GM18498 (cell line): ENCODE results near the gene CNOT8.
"Not testable (repeated sequence)": the region's sequence is repeated elsewhere in the genome, so short reads cannot be mapped to it uniquely, and the experiment has no call there.

ENCODE experiments used
- ATAC-seq: cut with Tn5 transposase; IDR thresholded peaks from one replicate; pipeline ENCODE4 v1.9.1; 2021; ENCODE audit warnings: mild to moderate bottlenecking, moderate library complexity; ENCODE audit not compliant: unreplicated experiment

CNOT8 gene

DNA sequence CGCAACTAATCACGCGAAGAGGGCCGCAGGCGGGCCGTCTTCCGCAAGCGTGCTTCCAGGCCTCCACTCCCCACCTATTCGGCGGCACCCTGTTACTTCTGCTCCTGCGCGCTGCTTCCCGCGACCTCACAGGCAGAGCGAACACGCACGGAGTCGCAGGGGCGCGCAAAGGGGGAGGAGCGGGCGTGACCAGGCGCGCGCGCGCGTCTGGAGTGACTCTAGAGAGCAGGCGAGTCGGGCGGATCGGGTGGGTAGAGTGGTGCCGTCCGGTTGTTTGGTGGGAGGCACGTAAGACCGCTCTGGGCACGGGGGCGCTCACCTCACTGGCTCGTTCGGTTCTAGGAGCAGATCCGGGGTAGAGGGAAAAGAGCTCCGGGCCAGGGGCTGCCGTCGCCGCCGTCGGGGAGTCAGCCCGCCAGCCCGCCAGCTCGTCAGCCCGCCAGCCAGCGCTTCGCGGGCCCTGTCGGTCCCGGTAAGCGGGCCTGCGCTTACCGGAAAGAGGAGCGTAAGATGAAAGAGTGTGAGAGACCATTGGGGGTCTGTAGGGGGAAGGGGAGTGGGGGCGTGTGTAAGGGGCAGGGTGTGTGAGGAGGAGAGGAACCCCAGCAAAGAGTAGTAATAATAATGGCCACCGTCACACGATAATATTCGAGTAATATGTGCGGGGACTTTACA lies at the start of gene CNOT8:
Gene CNOT8 (plus strand): TSS at position 331 of the 675 bp plus-strand sequence. CDS start 4,652 bp downstream, outside the sequence.
- peak; percentile 84 for ATAC-seq

DNA sequence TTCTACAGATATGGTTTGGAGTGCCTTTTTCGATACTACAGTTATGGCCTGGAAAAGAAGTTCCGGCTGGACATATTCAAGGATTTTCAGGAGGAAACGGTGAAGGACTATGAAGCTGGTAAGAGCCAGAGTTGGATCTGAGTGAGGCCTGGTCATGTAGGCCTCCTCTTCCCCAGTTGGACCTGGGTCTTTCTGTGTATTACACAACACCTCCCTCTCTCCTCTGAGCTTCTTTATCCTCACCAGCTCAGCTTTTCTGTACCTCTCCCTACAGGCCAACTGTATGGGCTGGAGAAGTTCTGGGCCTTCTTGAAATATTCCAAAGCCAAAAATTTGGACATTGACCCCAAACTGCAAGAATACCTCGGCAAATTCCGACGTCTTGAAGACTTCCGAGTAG lies 47.2 kb upstream of the CNOT8 start:
- ATAC-seq = no peak

DNA sequence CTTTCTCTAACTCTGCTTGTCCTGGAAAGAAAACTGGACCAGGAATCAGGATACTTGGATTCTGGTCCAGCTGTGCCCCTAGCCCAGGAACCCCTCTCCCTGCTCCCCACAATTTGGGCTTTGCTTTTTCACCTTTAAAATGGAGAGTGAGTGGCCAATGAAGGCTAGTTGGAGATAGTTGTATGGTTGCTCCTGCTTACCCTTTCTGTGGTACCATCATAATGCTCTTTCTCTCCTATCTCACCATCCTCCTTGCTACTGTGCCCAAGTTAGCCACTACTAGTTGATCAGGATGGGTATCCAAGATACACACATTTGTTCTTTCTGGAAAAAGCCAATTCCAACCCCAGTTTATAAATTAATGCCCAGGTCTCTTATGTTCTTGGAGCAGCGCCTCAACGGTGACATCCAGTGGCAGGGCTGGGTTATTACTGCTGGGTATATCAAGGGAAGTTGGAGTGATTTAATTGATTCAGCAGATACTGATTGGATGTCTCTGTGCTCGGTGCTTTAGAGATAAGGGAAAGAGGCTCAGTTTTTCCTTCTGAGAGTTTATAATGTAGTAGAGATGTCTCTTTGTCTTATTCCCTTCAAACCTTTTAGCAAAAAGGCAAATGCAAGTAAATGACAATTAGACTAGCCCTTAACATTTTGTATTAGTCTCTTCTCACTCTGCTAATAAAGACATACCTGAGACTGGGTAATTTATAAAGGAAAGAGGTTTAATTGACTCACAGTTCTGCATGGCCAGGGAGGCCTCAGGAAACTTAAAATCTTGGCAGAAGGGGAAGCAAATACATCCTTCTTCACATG lies 46.6 kb upstream of the CNOT8 start:
- ATAC-seq = peak; percentile 71

DNA sequence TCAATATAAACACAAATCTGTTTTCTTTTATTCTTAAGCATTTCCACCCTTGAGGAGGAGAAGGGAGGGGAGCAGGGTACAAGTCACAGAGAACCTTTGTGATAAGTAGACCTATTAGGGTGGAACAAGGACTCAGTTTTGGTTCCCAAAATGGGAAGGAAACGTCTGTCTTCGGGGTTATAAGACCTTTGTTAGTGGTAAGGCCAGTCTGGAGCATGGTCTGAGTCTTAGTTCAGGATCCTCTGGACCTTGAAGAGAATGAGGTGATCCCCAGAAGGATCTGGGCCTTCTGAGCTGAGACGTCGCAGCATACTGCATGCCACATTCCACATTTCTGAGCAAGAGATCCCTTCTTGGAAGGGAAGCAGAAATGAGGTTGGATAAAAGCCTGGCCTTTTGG lies 45.3 kb upstream of the CNOT8 start:
- no peak for ATAC-seq

DNA sequence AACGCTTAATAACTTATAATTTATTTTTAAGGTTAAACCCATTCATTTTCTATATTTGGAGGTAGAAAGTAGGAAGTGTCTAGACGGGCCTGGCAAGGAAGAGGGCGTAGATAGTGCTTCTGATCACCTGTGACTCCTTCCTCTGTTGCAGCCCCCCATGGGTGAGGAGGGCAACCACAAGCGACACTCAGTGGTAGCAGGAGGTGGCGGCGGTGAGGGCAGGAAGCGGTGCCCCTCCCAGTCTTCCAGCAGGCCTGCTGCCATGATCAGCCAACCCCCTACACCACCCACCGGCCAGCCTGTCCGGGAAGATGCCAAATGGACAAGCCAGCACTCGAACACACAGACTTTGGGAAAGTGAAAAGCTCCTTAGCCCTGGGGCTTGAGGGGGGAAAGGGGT lies 44.7 kb upstream of the CNOT8 start:
- no peak for ATAC-seq

DNA sequence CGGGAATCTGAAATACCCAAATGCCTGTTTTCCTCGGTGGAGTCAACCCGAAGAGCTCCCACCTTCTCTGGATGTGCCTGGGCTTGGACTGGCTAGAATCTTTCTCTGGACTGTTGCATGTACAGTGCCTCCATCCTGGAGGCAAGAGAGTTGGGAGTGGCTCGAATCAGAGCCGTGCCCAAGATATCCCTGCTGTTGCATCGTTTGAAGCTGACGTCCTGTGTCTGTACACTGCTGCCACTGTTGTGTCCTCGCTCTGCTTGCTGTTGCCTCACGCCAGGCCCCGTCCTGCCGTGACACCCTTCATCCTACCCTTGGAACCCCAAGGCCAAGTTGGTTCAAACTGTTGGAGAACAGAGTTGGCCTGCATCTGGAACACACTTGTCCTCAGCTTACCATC lies 43.4 kb upstream of the CNOT8 start:
- no peak for ATAC-seq

DNA sequence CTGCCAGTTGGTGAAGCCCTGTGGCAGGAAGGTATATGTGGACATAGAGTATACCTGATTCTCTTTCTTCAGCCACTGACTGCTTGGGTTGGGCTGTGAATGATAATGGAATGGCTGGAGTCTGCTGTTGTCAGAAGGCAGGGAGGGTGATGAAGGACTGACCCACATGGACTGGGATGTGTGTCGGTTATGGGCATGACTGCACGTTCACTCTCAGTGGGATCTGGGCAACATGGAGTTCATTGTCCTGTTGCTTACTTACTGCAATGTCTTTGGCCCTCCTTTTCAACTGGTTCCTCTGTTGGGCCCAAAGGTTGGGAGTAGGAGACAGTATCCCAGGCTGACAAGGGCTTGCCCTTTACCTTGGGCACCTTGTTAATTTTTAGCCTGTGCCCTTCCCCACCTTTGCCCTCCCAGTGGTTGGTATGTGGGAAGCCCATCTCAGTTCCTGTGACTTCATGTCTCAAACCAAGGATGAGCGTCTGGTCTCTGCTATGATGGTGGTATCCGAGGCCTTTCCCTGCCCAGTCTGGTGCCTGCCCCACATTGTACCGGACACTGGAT lies 42.7 kb upstream of the CNOT8 start:
- no peak for ATAC-seq

DNA sequence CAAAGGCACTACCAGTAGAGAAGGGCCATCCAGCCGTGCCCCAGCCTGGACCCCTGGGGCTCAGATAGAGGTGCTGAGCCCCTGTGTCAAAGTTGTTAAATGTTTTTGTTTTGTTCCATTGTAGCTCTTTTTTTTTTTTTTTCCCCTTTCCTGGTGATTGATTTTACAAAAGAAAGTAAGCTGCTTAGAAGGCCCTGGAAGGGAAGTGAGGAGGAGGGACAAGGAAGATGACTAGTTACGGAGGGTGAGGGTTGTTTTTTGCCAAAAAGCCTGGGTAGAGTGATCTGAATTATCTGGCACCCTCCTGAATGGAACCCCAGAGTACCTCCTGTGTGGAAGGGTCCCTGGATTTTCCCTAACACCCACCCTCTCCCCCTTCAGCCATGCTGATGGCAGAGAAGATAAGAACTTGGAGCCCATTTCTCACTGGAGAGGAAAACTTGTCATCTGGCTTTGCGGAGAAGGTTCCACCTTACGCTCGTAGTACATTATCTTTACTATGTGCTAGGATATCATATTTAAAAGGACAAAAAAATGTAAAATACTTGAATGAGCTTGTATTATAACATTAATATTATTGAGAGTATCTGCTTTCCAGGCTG lies 41.4 kb upstream of the CNOT8 start:
- no peak for ATAC-seq

DNA sequence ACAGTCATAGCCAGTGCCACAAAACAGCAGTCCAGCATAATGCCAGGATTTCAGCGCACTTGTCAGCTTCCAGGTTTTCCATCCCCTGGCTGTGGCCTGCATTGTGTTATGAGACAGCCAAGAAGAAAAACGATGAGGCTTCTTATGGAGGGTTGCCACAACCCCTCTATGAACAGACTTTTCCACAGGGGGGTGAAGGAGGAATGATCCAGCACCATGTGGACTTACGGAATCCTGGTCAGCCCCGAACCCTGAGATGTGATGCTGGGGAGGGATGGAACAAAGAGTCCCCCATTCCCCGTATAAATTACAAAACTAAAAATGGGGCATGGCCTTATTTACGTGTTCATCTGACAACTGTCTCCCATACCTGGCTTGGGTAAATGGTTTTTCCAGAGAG lies 40.6 kb upstream of the CNOT8 start:
- no peak for ATAC-seq

DNA sequence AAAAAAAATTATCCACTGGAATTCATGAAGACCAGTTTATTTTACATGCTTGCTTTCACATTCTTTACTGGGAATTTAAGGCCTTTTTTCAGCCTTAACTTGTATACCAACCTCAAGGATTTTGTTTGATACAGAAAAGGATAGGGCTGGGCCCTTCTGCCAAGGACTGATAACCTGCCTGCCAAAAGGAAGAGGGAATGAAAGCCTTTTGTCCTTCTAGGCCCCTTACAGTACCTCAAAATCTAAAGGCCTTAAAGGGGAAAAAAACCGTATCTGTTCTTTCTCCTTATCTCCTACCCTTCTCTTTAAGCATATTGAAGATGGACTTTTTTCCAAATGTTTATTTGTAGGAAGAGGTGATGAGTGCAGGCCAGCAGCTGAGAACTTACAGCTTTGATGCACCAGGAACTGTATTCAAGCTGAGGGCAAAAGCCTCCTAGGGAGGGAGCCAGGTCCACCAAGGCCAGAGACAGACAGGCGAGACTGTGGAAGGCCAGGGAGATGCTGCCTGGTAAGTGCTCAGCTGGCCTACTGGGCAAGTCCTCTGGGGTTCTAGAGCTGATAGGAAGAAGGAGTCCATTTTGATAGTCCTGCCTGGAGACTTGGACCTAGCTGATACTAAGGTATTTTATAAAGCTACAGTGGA lies 39.8 kb upstream of the CNOT8 start:
- no peak for ATAC-seq

DNA sequence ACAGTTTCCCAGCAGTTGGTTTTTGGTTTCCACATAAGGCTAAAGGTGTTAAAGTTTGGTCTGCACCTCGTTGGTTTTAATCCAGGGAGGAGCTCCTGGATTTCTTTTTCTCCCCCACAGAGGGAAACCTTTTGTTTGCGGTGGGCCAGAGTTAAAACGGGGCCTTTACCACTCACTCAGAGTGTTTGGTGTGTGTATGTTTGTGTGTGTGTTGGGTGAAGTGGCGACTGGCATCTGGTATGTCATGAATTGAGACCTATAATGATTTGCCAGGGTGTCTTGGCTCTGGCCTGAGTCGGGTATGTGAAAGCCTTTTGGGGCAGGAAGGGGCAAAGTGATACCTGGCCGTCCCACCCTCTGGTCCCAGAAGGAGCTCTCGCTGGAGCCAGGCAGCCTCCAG lies 38.9 kb upstream of the CNOT8 start:
- no peak for ATAC-seq

DNA sequence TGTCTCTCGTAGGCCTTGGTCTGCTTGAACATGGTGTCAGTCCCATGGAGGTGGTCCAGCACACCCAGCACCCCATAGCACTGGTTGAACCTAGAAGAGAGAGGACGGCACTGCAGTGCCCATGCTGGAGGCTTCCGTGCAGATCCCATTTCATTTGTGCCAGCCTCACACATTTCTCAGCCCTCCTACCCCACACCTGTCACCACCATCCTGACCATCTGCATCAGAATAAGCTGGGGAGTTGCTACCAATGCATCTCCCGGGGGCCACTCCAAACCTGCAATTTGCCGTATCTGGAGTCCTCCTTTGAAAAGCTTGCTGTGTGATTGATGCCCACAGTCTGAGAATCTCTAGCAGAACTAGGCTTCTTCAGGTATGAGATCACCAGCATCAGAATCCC lies 38.0 kb upstream of the CNOT8 start:
- no peak for ATAC-seq

DNA sequence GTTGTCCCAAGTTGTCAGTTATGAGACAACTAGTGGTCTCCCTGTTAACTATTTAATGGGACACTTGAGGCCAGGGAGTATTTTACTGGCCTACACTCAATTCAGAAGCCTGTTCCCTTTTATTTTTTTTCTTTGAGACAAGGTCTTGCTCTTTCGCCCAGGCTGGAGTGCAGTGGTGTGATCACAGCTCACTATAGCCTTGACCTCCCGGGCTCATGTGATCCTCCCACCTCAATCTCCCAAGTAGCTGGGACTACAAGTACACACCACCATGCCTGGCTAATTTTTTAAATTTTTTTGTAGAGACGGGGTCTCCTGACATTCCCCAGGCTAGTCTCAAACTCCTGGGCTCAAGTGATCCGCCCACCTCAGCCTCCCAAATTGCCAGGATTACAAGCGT lies 35.5 kb upstream of the CNOT8 start:
- ATAC-seq = not testable (repeated sequence)

DNA sequence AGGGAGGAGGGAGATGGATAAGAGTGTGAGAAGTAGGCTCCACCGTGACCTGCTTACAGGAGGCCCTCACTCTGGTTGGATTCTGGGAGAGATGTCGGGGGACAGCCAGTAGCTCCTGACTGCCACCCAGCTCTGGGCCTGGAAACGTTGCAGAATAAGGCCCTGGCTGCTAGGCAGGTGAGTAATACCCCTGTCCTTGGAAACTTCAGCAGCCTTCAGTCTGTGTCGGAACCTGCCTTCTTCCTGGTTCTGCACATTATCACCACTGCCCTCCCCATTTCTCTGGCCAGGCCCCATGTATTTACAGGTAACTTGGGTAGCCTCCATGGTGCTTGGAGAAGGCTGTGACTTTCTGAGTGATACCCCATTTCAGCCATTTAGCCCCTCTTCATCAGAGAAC lies 34.8 kb upstream of the CNOT8 start:
- ATAC-seq = no peak

DNA sequence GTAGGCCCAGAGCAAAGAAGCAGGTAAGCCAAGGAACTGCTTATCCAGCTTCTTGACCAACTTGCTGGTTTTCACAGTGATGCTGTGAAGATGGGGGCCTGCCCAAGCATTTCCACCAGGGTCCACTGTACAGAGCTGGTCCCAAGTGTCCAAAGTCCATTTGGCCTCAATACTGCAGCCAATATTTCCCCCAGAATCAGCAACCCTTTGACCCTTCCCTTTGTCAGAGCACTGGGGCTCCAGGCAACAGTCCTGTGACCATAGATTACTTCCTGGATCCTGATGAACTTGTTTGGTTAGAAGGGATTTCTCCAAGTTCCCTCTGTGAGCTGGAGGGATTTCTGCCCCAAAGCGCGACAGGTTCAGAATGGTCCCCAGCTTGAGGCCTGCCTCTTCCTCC lies 34.4 kb upstream of the CNOT8 start:
- ATAC-seq = no peak

DNA sequence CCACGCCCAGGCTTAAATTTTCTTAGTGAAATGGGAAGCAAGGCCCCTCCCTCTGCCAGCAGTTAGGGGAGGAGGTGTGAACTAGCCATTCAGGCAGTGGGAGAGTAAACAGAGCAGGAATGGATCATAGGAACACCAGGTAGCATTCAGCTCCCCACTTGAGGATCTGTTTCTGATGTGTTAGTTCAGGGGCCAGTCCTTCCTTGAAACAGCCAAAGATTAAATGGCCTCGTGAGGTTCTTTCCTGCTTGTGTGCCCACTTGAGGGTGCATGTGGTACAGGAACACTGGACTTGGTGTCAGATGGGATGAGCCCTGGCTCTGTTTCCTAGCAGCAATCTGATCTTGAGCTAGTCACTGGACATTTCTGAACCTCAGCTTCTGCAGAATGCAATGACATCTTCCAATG lies 29.2 kb upstream of the CNOT8 start:
- ATAC-seq = no peak

DNA sequence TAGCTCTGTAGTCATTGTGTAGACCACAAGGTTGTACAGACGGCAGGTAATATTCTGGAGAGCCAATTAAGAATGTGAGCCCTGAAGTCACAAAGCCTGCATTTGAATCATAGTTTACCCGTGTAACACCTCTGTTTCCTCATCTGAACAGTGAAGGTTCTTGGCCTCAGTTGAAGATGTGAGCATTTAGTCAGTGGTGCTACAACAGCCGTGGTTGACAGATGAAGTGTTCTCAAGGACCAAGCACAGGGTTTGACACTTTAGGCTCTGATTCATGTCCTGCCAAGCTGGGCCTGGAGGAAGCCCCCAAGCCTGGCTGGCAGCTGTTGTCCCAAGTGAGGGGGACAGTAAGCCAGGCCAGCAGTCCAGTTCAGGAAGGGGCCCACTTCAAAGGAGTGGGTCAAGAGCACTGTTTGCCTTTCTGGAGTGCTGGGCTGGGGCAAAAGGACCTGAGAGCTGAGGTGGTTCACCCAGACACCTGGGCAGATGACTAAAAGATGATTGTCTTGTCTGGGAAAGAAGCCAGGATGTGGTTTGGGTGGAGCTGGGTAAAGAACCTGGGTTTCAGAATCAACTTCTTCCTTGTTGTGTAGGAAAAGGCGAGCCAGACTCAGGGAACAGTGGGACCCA lies 28.7 kb upstream of the CNOT8 start:
- no peak for ATAC-seq

DNA sequence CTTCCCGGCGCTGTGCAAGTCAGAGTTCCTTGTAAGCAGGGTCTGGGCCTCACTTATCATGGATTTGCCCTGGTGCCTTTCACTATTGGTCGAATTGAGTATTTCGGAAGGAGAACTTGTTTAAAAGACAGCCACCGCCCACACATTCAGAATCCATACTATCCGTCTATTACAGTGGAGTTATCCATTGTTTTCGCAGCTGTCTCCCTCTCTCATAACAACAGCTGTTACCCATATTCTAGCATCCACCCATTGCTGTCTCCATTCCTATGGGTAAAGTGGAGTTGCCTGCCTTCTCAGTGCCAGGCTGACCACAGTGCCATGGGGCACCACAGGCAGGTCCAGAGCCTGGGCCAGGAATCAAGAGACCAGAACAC lies 28.2 kb upstream of the CNOT8 start:
- no peak for ATAC-seq

DNA sequence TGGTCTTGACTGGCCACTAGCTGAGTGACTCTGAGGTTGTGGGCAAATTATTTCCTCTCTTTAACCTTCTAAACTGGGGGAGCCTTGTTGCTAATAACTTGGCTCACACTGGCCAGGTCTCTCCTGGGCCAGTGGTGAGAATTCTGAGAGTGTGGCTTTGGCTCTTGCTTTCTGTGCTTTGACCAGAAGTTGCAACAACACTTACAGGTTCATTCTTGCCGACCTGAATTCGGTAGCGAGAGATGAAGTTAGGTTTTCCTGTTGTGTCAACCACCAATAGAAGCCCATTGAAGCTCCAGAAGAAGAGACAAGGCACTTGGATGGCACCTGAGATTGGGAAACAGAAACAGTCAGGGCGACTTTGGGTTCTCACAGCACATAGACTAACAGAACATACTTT lies 27.8 kb upstream of the CNOT8 start:
- no peak for ATAC-seq

DNA sequence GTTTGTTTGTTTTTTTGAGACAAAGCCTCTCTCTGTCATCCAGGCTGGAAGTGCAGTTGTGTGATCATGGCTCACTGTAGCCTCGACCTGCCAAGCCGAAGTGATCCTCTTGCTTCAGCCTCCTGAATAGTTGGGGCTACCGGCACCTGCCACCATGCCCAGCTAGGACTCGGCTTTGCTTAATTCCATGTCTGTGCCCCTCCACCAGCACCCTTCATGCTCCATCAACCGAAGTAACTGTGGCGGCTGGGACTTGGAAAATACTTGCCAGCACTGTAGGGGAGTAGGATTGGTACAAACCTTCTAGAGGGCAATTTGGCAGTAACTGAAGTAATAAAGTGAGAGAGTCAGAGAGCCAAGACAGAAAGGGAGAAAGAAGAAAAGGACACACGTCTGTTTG lies 27.0 kb upstream of the CNOT8 start:
- ATAC-seq = no peak

DNA sequence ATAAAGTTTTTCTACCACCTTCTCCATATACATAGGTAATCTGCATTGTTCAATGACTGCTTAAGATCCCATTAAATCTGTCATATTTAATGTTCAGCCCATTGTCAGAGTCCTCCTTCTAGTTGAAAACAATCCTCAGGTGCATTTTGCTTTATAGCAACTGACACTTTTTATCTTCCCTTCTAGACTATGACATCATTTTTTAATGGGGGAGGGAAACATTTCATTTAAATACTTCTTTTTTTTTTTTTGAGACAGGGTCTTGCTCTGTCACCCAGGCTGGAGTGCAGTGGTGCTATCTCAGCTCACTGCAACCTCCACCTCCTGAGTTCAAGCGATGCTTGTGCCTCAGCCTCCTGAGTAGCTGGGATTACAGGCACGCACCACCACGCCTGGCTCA lies 25.6 kb upstream of the CNOT8 start:
- ATAC-seq = not testable (repeated sequence)
